Measurements from ENCODE around the gene DNAJC3. TPM values are rescaled to one million over a fixed set of nuclear protein-coding genes. Genes with fewer than 3 reads are reported as not detected.
"Not testable (repeated sequence)": the region's sequence is repeated elsewhere in the genome, so short reads cannot be mapped to it uniquely, and the experiment has no call there.

The DNAJC3 gene
- polyA plus RNA-seq, 1 of the 3 experiments (the other 2 are of a cell fraction) = 5.8 TPM

DNA sequence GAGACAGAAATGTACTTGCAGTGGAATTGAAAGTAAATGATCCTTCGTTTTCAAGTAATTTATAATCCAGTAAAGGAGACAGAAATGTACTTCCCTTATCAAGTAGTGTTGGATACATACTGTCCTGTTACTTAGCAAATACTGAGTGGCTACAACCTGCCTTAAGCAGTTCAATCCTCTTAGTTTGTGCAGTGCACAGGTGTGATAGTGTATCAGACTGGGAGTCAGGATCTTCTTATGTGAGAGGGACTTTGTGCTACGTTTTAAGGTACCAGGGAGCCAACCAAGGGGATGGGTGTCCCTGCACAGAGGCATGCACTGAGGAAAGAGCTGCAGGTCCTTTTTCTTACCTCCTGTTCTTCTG is 111.1 kb downstream of the DNAJC3 start:
- no peak for TF ChIP-seq POLR2AphosphoS5 (IDR thresholded peaks at IDR 0.05; ENCODE audit: low read depth, low read length)
- TF ChIP-seq EZH2phosphoT487 (IDR thresholded peaks at IDR 0.05; ENCODE audit: borderline replicate concordance, low read depth) = no peak
- TF ChIP-seq, protein P1, sequence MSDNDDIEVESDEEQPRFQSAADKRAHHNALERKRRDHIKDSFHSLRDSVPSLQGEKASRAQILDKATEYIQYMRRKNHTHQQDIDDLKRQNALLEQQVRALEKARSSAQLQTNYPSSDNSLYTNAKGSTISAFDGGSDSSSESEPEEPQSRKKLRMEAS (IDR thresholded peaks at IDR 0.05; ENCODE audit: low read depth) = no peak
- TF ChIP-seq TAF1 (IDR thresholded peaks at IDR 0.05; ENCODE audit: borderline replicate concordance, low read depth, low read length) = no peak
- CTCF ChIA-PET = interaction anchor here (1.9 to 2.9 kb wide), 2 partner anchors 46 to 164 kb away, joined by 5 to 9 read pairs; no protein-coding TSS in a partner anchor
- POLR2A ChIA-PET = no interaction called here

DNA sequence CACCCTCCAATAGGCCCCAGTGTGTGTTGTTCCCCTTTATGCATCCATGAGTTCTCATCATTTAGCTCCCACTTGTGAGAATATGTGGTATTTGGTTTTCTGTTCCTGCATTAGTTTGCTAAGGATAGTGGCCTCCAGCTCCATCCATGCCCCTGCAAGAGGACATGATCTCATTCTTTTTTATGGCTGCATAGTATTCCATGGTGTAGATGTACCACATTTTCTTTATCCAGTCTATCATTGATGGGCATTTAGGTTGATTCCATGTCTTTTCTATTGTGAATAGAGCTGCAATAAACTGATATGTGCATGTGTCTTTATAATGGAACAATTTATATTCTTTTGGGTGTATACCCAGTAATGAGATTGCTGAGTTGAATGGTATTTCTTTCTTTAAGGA is 112.4 kb downstream of the DNAJC3 start:
- CTCF ChIA-PET = interaction anchor here (0.8 to 2.9 kb wide), 2 partner anchors 45 to 165 kb away, joined by 5 to 9 read pairs; no protein-coding TSS in a partner anchor
- H3K27ac ChIP-seq (ENCODE audit: low read depth in 2 of 2, low read length in 1 of 2); H2AFZ ChIP-seq (ENCODE audit: low read depth); H3K4me1 ChIP-seq (ENCODE audit: control insufficient read depth in 1 of 2, insufficient read depth in 2 of 2, low read depth in 1 of 2, low read length in 1 of 2); H3K9me3 ChIP-seq; H3K27me3 ChIP-seq (ENCODE audit: insufficient read depth); H4K20me1 ChIP-seq (ENCODE audit: insufficient read depth); H3K4me3 ChIP-seq (ENCODE audit: low read depth in 2 of 2, low read length in 1 of 2); H3F3A ChIP-seq (replicated peaks; ENCODE audit: insufficient read depth); H3K9me2 ChIP-seq; H3K9ac ChIP-seq; H3K4me2 ChIP-seq; DNase-seq; H3K79me2 ChIP-seq (ENCODE audit: insufficient read depth); POLR2A ChIA-PET: not testable (repeated sequence)
- H3K36me3 ChIP-seq (replicated peaks in 1 of 2; ENCODE audit: control insufficient read depth in 1 of 2, insufficient read depth in 2 of 2, low read length in 1 of 2) = peaks cover 32 to 34% of the 10 kb centered on the region in 2 experiments

More for the DNA sequence above, 111.1 kb downstream of the DNAJC3 start:
- Histone ChIP-seq H3K27me3 (ENCODE audit: insufficient read depth) (no peaks in the 10 kb centered on the region), H3K4me2 (no peak overlapping the region), H3K4me1 (ENCODE audit: control insufficient read depth in 1 of 2, insufficient read depth in 2 of 2, low read depth in 1 of 2, low read length in 1 of 2) (peaks cover 6 to 8% of the 10 kb centered on the region in 2 experiments; a peak in 3 of 4 replicates), H3F3A (replicated peaks; ENCODE audit: insufficient read depth) (peaks cover 7% of the 10 kb centered on the region), H3K9me2 (no peaks in the 10 kb centered on the region), H3K9ac (no peak overlapping the region), H2AFZ (ENCODE audit: low read depth) (no peak overlapping the region), H3K9me3 (no peaks in the 10 kb centered on the region), H3K27ac (ENCODE audit: low read depth in 2 of 2, low read length in 1 of 2) (no peak overlapping the region), H3K79me2 (ENCODE audit: insufficient read depth) (peaks cover 3% of the 10 kb centered on the region; the same call in 1 of the 2 replicates), H4K20me1 (ENCODE audit: insufficient read depth) (no peaks in the 10 kb centered on the region), H3K4me3 (ENCODE audit: low read depth in 2 of 2, low read length in 1 of 2) (no peak overlapping the region), H3K36me3 (replicated peaks in 1 of 2; ENCODE audit: control insufficient read depth in 1 of 2, insufficient read depth in 2 of 2, low read length in 1 of 2) (peaks cover 28 to 32% of the 10 kb centered on the region in 2 experiments)
- 93% methylated on average over 2 of the region's 2 CpGs for WGBS (ENCODE audit: low lambda C conversion rate)
- no peak for DNase-seq

DNA sequence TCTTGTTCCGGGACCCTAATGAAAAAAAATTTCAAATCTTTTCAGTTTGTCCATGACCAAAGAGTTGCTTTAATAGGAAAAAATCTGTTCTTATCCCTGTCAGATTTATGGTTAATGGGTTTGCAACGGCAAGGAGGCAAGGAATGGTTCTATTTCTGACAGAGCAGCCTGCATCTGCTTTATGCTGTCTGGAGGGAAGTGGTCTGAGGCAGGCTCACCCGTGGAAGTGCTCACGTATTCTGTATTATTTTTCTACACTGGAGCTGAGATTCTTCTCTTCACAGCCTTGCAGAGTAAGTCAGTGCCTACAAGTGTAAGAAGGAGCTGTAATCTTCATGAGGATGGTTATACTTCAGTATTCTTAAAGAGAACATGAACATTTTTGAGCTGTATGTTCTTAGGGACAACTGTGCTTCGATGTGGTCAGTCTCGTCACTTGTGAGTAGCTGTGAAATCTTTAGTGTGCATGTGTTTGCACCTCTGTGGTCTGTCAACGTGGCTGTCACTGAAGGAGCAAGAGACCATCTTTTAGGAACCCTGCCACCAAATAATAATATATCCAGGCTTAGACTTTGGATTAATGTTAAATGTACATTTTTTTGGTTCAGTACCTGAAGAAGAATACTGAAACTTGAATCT is 114.3 kb downstream of the DNAJC3 start:
- Histone ChIP-seq H3K9me2 (no peaks in the 10 kb centered on the region), H3K36me3 (replicated peaks in 1 of 2; ENCODE audit: control insufficient read depth in 1 of 2, insufficient read depth in 2 of 2, low read length in 1 of 2) (peaks cover 35 to 41% of the 10 kb centered on the region in 2 experiments), H3K9me3 (no peaks in the 10 kb centered on the region), H3K27me3 (ENCODE audit: insufficient read depth) (no peaks in the 10 kb centered on the region), H3K4me2 (no peak overlapping the region), H3K9ac (no peak overlapping the region), H3K4me1 (ENCODE audit: control insufficient read depth in 1 of 2, insufficient read depth in 2 of 2, low read depth in 1 of 2, low read length in 1 of 2) (no peaks in the 10 kb centered on the region), H3K79me2 (ENCODE audit: insufficient read depth) (no peaks in the 10 kb centered on the region), H3K27ac (ENCODE audit: low read depth in 2 of 2, low read length in 1 of 2) (no peak overlapping the region), H4K20me1 (ENCODE audit: insufficient read depth) (no peaks in the 10 kb centered on the region), H2AFZ (ENCODE audit: low read depth) (no peak overlapping the region), H3K4me3 (ENCODE audit: low read depth in 2 of 2, low read length in 1 of 2) (no peak overlapping the region), H3F3A (replicated peaks; ENCODE audit: insufficient read depth) (peaks cover 5% of the 10 kb centered on the region)
- CTCF ChIA-PET = interaction anchor here (0.7 kb wide), 1 partner anchor 167 kb away, joined by 3 read pairs; no protein-coding TSS in a partner anchor
- DNase-seq = no peak
- POLR2A ChIA-PET = no interaction called here
- WGBS (ENCODE audit: low lambda C conversion rate) = 93% methylated on average over 7 of the region's 7 CpGs
- TF ChIP-seq, protein P2, sequence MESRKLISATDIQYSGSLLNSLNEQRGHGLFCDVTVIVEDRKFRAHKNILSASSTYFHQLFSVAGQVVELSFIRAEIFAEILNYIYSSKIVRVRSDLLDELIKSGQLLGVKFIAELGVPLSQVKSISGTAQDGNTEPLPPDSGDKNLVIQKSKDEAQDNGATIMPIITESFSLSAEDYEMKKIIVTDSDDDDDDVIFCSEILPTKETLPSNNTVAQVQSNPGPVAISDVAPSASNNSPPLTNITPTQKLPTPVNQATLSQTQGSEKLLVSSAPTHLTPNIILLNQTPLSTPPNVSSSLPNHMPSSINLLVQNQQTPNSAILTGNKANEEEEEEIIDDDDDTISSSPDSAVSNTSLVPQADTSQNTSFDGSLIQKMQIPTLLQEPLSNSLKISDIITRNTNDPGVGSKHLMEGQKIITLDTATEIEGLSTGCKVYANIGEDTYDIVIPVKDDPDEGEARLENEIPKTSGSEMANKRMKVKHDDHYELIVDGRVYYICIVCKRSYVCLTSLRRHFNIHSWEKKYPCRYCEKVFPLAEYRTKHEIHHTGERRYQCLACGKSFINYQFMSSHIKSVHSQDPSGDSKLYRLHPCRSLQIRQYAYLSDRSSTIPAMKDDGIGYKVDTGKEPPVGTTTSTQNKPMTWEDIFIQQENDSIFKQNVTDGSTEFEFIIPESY (IDR thresholded peaks at IDR 0.05; ENCODE audit: borderline replicate concordance, low read depth) = no peak
- TF ChIP-seq FOXM1 (IDR thresholded peaks at IDR 0.05; ENCODE audit: low read depth) (no peak), MEF2A (IDR thresholded peaks at IDR 0.05; ENCODE audit: borderline replicate concordance, low read depth) (no peak), RCOR1 (IDR thresholded peaks at IDR 0.05; ENCODE audit: low read length) (no peak), ELF1 (IDR thresholded peaks at IDR 0.05) (no peak), POLR2AphosphoS5 (IDR thresholded peaks at IDR 0.05; ENCODE audit: low read depth, low read length) (no peak), RFX5 (IDR thresholded peaks at IDR 0.05; ENCODE audit: low read length) (no peak), MXI1 (IDR thresholded peaks at IDR 0.05; ENCODE audit: low read depth, low read length) (no peak), JUND (IDR thresholded peaks at IDR 0.05) (no peak)
